DOHH2 (cell line): Measurements from ENCODE around the gene TUFT1.

Source experiments
- CTCF ChIP-seq: fragments of 200-600 bp; sonication (generic); IDR thresholded peaks from one replicate; pipeline ENCODE4 v1.5.1; 2014; ENCODE audit warnings: antibody characterized with exemption, mild to moderate bottlenecking, low read depth, low read length; ENCODE audit not compliant: poor library complexity, severe bottlenecking
- EZH2phosphoT487 ChIP-seq: fragments of 200-600 bp; sonication (generic); IDR thresholded peaks from 2 replicates; pipeline ENCODE4 v1.6.1; 2017; ENCODE audit warnings: borderline replicate concordance, mild to moderate bottlenecking, antibody characterized with exemption, low read length, moderate library complexity, mixed read lengths

DNA sequence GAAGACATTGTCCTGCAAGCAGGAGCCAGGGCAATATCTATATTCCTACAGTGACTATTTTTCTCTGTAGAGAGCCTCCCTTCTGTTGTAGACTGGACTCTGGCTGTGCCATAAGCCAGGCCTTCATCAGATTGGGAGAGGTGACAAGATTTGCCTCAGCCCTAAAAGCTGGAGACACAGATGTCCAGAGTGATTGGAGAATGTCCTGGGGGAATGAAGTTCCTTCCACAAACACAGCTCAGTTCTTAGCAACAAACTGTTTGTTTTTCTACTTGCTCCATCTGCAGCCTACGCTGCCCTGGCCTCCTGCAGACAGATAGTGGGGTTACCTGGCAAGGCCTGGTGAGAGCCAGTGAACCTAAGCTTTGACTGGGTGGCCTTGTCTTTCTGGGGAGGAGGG, 41.8 kb downstream of the TUFT1 start:
- TF ChIP-seq CTCF: no peak
- no peak for TF ChIP-seq EZH2phosphoT487
